ENCODE data around the gene CLOCK.

Gene CLOCK

GRCh38 chr4:55458164-55458563, 88.5 kb downstream of the CLOCK start:
- TF ChIP-seq, protein P1, sequence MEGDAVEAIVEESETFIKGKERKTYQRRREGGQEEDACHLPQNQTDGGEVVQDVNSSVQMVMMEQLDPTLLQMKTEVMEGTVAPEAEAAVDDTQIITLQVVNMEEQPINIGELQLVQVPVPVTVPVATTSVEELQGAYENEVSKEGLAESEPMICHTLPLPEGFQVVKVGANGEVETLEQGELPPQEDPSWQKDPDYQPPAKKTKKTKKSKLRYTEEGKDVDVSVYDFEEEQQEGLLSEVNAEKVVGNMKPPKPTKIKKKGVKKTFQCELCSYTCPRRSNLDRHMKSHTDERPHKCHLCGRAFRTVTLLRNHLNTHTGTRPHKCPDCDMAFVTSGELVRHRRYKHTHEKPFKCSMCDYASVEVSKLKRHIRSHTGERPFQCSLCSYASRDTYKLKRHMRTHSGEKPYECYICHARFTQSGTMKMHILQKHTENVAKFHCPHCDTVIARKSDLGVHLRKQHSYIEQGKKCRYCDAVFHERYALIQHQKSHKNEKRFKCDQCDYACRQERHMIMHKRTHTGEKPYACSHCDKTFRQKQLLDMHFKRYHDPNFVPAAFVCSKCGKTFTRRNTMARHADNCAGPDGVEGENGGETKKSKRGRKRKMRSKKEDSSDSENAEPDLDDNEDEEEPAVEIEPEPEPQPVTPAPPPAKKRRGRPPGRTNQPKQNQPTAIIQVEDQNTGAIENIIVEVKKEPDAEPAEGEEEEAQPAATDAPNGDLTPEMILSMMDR (IDR thresholded peaks at IDR 0.05; ENCODE audit: control extremely low read depth, extremely low read depth, low read depth, missing control alignments) = no peak

DNA sequence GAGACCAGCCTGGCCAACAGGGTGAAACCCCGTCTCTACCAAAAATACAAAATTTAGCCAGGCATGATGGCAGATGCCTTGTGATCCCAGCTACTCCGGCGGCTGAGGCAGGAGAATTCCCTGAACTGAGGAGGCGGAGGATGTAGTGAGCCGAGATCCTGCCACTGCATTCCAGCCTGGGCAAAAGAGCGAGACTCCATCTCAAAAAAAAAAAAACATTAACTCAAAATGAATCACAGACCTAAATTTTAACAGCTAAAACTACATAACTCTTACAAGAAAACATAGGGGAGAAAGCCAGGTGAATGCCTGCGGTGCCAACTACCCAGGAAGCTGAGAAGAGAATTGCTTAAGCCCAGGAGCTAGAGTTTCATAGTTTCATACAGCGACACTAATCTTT, 96.1 kb downstream of the CLOCK start:
- TF ChIP-seq, protein P1 (IDR thresholded peaks at IDR 0.05; ENCODE audit: control extremely low read depth, extremely low read depth, low read depth, missing control alignments) = no peak
- no peak for DNase-seq (ENCODE audit: extremely low spot score)
- ChIA-PET POLR2A (interaction anchor here (0.6 to 0.7 kb wide), 2 partner anchors 22 to 62 kb away, joined by 3 to 5 read pairs; no protein-coding TSS in a partner anchor), CTCF (interaction anchor here (1.0 kb wide), 1 partner anchor 105 kb away, joined by 3 read pairs; the partner anchor contains the start of gene SRD5A3)

More at GRCh38 chr4:55458164-55458563, 88.5 kb downstream of the CLOCK start:
- ChIA-PET CTCF (no interaction called here), POLR2A (no interaction called here)
- no peak for DNase-seq (ENCODE audit: extremely low spot score)

- TF ChIP-seq, protein P1 (IDR thresholded peaks at IDR 0.05; ENCODE audit: control extremely low read depth, extremely low read depth, low read depth, missing control alignments) = no peak
- no peak for DNase-seq (ENCODE audit: extremely low spot score)
- POLR2A ChIA-PET = no interaction called here
- CTCF ChIA-PET = interaction anchor here (1.4 kb wide), 1 partner anchor 10 kb away, joined by 3 read pairs; no protein-coding TSS in a partner anchor
Observed at GRCh38 chr4:55447831-55448230, 98.9 kb downstream of the CLOCK start.

DNA sequence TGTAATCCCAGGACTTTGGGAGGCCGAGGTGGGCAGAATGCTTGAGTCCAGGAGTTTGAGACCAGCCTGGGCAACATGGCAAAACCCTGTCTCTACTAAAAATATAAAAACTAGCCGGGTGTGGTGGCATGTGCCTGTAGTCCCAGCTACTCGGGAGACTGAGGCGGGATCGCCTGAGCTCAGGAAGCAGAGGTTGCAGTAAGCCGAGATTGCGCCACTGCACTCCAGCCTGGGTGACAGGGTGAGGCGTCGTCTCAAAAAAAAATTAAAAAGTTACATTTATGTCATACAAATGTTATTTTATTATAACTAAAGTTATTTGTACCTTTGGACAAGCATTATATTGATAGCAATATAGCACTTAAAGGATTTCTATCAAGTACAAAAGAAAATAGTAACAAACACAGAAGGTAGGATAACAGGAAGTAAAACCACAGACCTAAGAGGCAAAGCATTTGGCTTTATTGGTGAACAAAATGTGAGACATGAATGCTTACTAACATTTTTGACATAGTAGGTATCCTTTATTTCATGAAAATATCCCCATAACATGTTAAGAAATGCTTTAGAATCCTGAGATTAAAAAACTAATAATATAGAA, 99.5 kb downstream of the CLOCK start:
- POLR2A ChIA-PET = interaction anchor here (0.6 kb wide), 1 partner anchor 9 kb away, joined by 3 read pairs; no protein-coding TSS in a partner anchor
- TF ChIP-seq, protein P1 (IDR thresholded peaks at IDR 0.05; ENCODE audit: control extremely low read depth, extremely low read depth, low read depth, missing control alignments) = no peak
- CTCF ChIA-PET = interaction anchor here (1.4 to 1.6 kb wide), 2 partner anchors 8 to 10 kb away, joined by 3 to 5 read pairs; no protein-coding TSS in a partner anchor
- no peak for DNase-seq (ENCODE audit: extremely low spot score)

DNA sequence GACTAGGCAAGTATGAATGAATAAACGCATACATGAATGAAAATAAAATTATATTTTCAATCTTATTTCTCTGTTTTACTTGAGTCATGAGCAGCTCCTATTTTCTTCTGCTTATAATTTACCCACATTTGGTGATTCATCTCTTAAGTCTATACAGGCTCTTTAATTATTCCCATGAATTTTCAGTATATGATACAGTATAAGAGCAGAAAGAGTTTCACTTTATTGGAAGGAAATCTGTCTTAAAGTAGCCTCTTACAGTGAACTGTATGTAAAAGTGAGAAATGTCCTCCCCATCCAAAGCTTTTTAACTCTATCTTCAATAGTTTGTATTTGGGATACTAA, 100.2 kb downstream of the CLOCK start:
- ChIA-PET CTCF (interaction anchor here (1.4 to 1.6 kb wide), 3 partner anchors 9 to 14 kb away, joined by 3 to 5 read pairs (median 3); no protein-coding TSS in a partner anchor), POLR2A (no interaction called here)
- TF ChIP-seq, protein P1 (IDR thresholded peaks at IDR 0.05; ENCODE audit: control extremely low read depth, extremely low read depth, low read depth, missing control alignments) = no peak
- DNase-seq (ENCODE audit: extremely low spot score) = no peak

- CTCF ChIA-PET = interaction anchor here (1.0 to 1.6 kb wide), 6 partner anchors 8 to 454 kb away, joined by 3 to 5 read pairs (median 3); no protein-coding TSS in a partner anchor
- POLR2A ChIA-PET = interaction anchor here (0.7 kb wide), 1 partner anchor 416 kb away, joined by 5 read pairs; no protein-coding TSS in a partner anchor
- TF ChIP-seq, protein P1 (IDR thresholded peaks at IDR 0.05; ENCODE audit: control extremely low read depth, extremely low read depth, low read depth, missing control alignments) = no peak
- DNase-seq (ENCODE audit: extremely low spot score) = no peak
Observed at GRCh38 chr4:55445921-55446577, 100.7 kb downstream of the CLOCK start.
